Fibroblast of skin of abdomen (primary cell): Measurements from ENCODE around the gene GREM2. TPM values are rescaled to one million over a fixed set of nuclear protein-coding genes. Genes with fewer than 3 reads are reported as not detected.
A peak's percentile ranks its signal among the peaks of the same experiment; 100 is the strongest.

ENCODE experiments used
- DNase-seq: peaks from one replicate; pipeline ENCODE4 v3.0.0-alpha.2; 2013
- polyA plus RNA-seq, 2 experiments: library from polyadenylated mRNA; unstranded; fragments of 120-200 nt; gene quantifications; one replicate each; pipeline ENCODE4 v1.2.1, GENCODE V29; 2013; ENCODE audit not compliant: insufficient read length in 2 of 2

Gene GREM2
- 3.5 TPM for polyA plus RNA-seq (2013, experiment 1 of 2; ENCODE audit: insufficient read length)
- 3.6 TPM for polyA plus RNA-seq (2013, experiment 2 of 2; ENCODE audit: insufficient read length)

DNA sequence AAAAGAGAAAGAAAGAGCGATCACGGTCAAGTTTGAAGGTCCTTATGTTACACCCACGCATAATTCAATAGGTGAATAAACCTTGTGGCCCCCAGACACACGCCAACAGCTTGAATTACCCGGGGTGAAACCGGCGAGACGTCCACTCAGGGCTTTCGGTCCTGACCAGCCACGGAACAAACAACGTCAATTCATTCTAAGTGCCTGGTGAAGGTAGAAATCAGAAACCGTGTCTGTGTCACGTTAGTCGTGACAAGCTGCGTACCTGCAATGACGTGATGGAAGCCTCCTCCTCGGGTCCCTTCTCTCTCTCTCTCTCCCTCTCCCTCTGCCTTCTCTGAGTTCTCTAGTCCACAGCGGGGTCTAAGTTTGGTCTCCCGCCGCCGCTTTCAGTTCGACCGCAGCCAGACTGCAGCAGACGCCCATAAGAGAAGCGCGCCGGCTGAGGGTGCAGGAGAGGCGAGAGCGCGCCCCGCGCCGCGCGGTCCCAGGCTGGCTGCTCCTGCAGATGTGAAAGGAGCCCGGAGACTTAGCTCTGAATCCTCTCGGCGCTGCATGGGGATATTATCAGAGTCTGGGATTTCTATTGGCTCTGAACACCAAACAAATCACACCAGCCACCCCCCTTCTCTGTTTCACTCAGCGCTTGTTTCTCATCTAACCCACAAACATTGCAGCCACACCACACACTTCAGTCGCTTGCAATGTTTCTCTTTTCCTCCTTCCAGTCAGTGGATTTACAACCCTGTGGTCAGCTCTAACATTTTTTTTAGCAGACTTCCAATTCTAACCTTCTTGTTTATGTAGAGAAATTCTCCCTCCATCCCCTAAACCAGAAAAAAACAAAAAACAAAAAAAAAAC is at the start of gene GREM2:
TSS of gene GREM2 (minus strand) at position 537 of the 862 bp plus-strand sequence. CDS start 118,680 bp downstream, outside the sequence.
- DNase-seq = peak; percentile 96

- peak; percentile 63 for DNase-seq
Measured at GRCh38 chr1:240658312-240658960, 46.5 kb upstream of the GREM2 start.

DNA sequence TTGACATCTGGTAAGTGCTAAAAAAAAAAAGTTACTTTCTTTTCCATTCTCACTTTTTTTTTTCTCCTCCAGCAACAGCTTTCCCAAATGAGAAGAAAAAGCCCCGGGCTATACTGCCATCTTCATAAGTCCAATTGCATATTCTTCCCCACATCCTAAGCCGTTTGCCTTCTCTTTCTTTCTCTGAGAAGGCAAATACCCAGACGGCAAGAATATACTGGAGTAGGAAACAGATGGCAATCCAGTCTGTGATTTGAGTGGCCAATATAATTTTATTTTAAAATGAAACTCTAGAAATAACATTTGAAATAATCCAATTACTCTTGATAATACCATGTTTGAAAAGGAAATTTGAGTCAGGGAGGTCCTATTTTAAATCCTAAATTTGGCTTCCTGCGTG is 44.6 kb upstream of the GREM2 start:
- no peak for DNase-seq

DNA sequence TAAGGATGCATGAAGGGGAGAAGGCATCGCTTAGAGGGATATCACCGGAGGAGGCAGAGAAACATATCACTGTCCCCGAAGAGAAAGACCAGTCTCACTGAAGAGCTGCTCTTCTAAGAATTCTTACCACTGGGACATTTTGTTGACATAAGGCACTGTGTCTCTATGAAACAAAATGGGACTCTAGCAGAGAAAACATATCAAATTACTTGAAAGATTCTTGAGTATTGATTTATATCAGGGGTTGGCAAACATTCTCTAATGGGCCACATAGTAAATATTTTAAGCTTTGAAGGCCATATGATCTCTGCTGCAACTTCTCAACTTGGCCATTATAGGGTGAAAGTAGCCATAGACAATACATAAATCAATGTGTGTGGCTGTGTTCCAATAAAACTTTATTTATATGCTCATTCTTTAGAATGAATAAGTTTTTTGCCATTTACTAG is 41.0 kb upstream of the GREM2 start:
- DNase-seq = no peak

DNA sequence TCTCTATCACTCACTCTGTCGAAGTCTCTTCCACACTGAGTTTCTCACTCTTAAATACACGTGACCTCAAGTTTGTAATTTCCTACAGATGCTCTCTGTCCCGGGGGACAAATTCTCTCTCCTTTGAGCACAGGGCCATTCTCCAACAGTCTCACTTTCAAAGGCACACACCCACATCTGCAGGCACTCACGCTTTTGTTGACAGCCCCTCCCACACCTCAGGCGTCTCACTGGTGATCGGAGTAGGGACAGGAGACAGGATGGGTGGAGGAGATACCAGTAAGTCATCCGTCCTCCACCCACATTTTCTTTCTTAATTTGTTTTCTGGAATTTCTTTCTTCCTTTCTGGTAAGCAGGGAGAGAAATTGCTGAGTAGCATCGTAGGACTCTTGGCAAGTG is 40.6 kb upstream of the GREM2 start:
- no peak for DNase-seq

DNA sequence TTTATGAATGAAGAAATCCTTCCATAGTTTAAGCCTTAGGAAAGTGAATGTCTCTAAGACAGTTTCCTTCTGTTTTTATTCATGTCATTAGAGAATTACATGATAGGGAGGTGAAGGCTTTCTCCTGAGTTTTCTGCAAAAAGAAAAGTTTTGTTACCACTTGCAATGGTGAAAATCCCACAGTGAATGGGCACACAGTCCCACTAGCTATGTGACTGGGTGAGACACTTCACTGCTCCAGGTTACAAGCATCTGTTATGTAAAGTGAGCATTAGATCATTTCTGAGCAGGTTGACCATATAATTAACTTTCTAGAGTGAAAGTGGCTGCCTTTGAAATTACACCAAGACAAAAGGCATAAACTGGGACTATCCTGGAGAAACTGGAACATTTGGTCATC is 38.9 kb upstream of the GREM2 start:
- no peak for DNase-seq

DNA sequence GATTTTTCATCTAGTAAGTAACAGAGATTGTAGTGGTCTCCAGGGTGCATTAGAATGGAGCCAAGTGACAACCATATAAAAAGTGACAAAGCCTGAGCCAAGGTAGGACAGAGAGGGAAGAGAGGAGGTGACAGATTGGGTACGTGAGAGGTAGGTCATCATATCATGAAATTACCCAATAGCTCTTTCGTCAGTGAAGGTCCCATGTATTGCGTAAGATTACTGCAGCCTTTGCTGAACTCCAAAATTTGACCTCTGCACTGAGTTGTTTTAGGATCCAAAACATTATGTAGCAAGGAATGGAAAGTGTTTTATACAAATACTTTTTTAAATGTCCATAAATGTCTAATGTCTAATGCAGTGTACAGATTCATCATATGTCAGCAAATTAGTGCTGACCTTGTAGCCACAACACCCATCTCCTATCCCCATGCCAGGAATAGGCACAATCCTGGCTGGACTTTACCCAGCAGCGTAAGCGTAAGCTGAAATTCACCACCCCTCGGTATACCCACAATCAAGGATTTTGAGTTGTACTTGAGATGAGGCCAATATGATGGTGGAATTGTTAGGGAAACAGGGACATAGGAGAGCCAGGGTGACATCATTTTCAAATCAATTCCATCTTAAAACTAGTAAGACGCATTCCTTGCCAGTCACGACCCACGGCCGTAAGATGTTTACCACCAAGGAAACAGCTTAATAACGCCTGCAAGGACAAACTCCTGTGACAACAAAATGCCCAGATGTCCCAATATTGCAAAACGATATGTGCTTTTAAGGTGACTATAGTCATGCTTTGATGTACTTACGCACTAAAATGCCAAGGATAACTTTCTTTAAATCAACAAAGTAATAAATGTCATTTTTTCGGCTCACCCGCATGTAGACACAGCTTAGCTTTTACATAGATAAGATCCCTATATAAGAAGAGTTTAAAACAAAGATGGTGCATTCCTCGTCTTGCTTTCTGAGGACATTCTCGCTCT is 38.1 kb upstream of the GREM2 start:
- no peak for DNase-seq

GRCh38 chr1:240646571-240647240 is 34.8 kb upstream of the GREM2 start:
- DNase-seq = no peak

DNA sequence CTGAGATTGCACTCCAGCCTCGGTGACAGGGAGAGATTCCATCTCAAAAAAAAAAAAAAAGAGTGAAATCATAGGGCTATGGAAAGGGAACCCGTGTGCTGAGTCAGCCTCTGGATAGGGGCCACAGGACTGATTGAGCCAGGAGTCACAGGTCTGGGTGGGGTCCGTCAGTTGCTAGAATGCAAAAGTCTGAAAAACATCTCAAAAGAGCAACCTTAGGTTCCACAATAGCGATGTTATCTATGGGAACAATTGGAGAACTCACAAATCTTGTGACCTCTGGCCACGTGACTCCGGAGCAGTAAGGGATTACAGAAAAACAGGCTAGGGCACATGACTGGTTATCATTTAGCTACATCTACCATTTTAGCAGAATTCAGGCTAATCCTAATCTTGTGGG is 32.8 kb upstream of the GREM2 start:
- no peak for DNase-seq

DNA sequence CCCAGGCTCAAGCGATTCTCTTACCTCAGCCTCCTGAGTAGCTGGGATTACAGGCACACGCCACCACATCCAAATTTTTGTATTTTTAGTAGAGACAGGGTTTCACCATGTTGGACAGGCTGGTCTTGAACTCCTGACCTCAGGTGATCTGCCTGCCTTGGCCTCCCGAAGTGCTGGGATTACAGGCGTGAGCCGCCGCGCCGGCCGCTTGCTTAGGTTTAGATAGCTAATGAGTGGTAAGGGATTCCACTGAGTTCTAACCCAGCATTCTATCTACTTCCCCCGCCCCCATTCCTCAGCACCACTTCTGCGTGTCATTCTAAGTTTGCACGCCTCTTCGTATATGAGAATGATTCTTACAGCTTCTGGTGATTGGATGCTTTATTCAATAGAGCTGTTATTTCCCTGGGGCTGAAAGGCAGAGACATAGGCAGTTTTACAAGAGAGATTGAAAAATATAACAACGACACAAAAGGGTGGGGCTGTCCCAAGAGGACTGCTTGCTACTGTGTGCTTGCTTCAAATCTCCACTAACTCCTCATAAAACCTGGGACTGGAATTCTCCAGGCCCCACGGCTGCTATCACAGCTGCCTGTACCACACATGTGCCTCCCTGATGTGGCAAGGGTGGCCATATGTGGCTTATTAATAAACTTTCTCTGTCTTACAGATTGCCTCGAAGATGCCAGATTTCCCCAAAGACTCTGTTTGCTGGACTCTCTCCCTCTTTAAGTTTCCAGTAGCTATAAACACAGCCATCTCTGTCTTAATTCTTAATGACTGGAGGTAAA is 23.7 kb upstream of the GREM2 start:
- DNase-seq = no peak

- no peak for DNase-seq
Measured at GRCh38 chr1:240630409-240630808, 18.5 kb upstream of the GREM2 start.

DNA sequence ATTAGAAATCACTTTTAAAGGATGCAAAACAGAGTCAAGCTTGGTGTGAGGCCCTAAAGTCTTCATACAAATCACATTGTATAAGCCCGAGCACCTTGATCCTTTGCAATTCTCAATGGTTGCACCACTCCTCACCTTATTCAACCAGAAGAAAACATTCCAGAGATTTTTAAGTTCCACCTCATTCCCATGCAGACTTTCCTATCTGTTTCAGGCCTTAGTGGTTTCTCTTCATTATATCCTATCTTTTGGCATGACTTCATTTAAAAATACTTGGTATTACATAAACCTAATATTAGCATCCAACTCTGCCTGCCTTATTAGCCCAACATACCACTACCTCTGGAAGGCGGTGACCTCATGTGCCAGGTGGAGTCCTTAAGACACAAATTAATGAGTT is 9.3 kb upstream of the GREM2 start:
- DNase-seq = no peak

DNA sequence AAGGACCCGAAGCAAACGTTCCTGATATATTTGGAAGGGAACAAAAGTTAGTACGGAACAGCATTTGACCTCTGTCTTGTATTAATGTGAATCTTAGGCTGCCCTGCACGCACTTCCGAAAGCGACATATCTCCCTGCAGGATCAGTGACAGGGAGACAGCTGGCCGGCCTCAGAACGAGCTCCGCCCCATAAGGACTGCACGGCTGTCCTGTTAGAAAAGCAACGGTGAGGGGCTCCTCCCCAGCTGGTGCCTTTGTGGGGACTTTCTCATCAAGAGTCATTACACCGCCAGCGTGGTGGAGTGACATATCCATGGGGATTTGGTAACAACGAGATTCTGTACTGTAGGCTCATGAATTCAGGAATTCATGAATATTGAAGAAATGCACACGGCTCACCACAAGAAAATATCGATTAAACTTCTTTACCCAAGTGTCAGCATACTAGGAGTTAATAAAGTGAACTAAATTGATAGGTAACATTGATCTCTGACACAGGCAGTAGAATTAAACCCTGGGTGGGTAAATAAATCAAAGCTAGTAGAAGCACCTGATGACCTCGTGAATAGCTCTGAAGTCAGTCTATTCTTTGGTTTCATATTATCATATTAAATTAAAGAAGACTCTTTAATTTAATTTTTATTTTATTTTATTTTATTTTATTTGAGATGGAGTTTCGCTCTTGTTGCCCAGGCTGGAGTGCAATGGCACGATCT is 8.1 kb upstream of the GREM2 start:
- no peak for DNase-seq

DNA sequence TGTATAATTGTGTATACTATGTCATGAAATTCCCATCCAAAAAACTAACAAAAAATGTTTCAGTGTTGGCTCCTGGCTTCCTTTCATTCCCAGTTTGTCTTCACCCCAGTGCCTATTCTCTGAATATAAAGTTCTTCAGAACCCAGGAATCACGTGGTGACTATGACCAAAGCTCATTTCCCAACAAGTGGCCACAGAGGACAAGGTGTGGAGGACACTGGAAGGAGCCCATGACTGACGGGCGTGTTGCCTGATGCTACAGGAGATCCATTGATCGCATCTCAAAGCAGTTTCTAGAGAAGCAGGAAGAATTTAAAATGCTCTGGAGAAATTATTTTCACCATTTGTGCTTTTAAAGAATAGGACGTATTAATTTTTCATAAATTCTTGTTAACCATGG is 7.4 kb upstream of the GREM2 start:
- no peak for DNase-seq

GRCh38 chr1:240618946-240619345 is 7.0 kb upstream of the GREM2 start:
- DNase-seq = no peak

- no peak for DNase-seq
Measured at GRCh38 chr1:240616018-240616417, 4.1 kb upstream of the GREM2 start.

GRCh38 chr1:240613356-240614142 is 1.6 kb upstream of the GREM2 start:
- DNase-seq = no peak

DNA sequence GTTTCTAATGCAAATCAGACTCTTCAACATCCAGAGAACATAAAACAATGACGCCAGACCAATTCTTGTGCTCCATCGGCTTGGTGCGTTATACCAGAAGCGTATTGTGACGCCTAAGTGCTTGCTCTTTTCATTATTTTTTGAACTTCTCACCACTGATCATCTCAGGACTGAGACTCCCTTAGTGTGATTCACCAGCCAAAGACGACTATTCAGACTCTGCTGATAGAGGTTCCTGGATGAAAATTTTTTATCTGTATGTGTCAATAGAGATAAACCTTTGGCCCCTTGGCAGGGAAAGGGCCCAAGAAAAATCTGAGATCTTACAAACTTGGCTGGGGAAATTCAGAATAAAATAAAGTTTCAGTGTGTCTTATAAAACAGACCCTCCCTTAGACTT is 856 bp upstream of the GREM2 start:
- no peak for DNase-seq

- no peak for DNase-seq
Measured at GRCh38 chr1:240611228-240611618, 732 bp downstream of the GREM2 start.

GRCh38 chr1:240610636-240611035 is 1.3 kb downstream of the GREM2 start:
- DNase-seq = no peak
